ENCODE measurements around the gene TMEM140.

Gene TMEM140

DNA sequence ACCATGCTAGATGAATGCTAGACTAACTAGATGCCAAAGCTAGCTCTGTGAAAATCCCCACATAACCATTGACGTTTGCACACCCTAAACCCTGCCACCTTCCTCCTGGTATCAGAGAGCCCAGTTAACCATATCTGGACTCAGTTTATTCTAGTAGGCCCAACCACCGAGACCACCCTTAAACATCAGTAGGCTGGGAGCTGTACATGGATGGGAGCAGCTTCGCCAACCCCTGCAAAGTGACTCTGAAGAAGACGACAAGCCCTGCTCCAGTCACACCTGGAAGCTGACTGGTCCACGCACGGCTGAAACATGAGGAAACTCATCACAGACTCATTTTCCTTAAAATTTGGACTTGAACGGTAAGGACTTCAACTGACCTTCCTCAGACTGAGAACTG lies 27.1 kb downstream of the TMEM140 start:
- DNase-seq (ENCODE audit: low spot score), result no peak

- DNase-seq (ENCODE audit: low spot score), result no peak
Observed at GRCh38 chr7:135175931-135176330, 28.1 kb downstream of the TMEM140 start.

GRCh38 chr7:135177028-135177696 lies 29.3 kb downstream of the TMEM140 start:
- DNase-seq (ENCODE audit: low spot score), result no peak

GRCh38 chr7:135178364-135178763 lies 30.5 kb downstream of the TMEM140 start:
- DNase-seq (ENCODE audit: low spot score), result no peak

- no peak for DNase-seq (ENCODE audit: low spot score)
Observed at GRCh38 chr7:135179321-135179925, 31.6 kb downstream of the TMEM140 start.

DNA sequence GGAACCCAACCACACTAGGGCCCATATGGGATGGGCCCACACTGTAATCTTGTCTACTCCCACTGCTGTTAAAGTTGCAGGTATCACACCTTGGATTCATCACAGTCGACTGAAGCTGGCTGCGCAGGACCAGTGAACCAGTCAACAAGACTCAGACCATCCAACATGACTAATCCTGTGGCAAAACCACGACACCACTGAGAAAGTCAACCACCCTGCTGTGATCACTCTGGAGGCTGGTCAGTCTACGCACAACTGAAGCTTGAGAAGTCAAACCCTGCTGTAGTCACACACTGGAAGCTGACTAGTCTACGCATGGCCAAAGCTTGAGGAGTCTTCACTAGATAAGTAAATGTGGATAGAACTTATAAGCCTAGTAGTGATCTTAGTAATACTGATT lies 32.2 kb downstream of the TMEM140 start:
- DNase-seq (ENCODE audit: low spot score), result no peak

- no peak for DNase-seq (ENCODE audit: low spot score)
Observed at GRCh38 chr7:135181261-135181928, 33.5 kb downstream of the TMEM140 start.

DNA sequence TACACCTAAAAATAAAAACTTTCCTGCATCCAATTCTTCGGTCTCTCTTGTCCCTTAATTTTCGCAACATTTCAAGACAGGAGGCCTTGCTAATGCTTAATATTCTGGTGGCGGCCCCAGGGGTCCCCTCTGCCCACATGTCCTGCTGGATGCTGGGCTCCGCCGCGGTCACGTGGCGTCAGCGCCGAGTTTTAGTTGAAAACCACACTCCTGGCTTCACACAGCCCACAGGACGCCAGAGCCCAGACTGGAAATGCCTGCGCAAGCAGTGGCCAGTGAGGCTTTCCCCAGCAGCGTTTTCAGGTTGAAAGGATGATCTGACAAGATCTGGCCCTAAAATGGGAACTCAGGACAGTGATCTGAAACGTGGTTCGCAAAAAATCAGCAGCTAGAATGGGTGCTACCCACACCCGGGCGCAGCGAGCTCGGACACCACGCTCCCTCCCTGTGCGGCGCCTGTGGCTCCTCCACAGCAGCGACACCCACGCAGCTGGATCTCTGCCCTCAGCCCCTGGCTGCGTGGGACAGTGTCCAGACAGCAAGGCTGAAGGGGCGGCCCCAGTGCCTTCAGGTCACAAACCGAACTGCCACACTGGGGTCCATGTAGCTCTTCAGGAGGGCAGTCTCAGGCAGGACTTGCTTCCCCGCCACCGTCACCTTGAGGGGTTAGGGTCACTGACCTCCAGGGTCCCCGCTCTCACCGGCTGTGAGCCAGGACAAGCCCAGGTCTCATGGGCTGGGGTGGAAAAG lies 34.2 kb downstream of the TMEM140 start:
- DNase-seq (ENCODE audit: low spot score), result no peak

DNA sequence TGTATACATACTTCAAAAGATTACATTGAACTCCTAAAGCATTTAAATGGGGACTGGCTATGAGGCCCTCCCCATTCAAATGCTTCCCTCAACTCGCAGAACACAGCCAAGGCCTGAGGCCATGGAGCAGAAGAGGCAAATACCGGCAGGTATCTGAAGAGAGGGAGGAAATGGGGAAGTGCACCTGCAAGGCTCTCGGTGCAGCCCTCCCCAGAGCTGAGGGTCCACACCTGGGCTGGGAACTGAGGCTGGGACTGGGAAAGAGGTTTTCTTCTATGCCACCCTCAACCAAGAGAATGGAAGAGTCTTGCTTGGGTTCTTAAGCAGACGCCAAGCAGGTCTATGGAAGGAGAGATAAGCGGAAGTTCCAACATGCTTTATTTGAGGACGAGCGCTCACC lies 35.6 kb downstream of the TMEM140 start:
- no peak for DNase-seq (ENCODE audit: low spot score)

- no peak for DNase-seq (ENCODE audit: low spot score)
Observed at GRCh38 chr7:135184254-135184841, 36.5 kb downstream of the TMEM140 start.

- no peak for DNase-seq (ENCODE audit: low spot score)
Observed at GRCh38 chr7:135185471-135186260, 37.8 kb downstream of the TMEM140 start.

DNA sequence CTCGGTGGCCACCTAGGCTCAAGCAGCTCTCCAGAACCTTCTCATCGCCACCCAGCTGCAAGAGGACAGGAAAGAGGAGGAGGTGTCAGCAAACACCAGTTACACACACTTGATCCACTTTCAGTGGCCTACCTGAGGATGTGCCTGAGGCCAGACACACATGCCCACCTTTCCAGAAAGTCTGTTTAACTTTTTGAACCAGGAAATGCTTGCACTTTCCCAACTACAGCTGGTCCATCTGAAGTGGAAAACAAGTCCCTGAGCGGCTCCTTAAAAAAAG lies 38.3 kb downstream of the TMEM140 start:
- no peak for DNase-seq (ENCODE audit: low spot score)

DNA sequence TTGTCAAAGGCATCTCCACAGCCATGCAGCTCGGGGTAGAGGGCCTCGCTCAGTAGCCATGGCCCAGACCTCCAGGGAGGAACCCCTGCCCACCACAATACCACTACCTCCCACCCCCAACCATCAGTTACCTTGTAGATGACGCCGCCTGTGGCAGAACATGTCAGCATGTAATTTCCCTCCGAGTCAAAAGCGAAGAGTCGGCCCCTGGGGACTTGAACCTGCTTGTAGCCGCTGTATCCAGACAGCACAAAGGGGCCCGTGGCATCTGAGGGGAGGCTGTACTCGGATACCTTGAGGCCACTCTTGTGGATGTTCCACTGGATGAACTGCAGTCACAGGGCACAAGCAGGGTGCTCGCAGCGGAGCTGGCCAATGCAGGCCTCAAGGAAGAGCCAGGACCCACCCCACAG lies 39.0 kb downstream of the TMEM140 start:
- no peak for DNase-seq (ENCODE audit: low spot score)

DNA sequence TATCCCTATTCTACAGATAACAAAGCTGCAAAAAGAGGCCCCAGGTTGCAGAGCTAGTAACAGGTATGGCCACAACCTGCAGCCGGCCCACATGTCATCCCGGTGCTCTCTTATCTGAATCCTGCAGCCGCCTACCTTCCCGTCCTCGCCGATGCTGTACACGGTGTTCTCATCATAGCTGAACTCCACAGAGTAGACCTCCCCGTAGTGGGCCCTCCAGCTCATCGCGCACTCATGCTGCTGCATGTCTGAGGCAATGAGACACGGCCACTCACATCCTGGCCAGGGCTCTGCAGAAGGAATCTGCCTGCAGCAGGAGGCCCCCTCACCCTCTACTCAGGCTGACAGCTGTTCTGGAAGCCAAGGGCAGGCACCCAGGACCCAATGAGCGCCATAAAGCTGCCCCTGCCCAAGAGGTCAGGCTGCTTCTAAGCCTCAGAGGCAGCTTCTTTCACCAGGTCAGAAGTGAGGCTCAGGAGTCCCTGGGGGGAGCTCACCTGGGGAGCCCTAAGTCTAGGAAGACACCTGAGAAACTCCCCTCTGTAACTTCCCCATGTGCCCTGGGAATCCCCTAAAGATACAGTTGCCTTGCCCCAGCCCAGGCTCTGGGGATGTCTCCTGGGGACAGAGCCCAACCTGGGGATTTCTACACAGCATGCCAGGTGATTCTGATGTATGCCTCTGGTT lies 40.6 kb downstream of the TMEM140 start:
- no peak for DNase-seq (ENCODE audit: low spot score)

- DNase-seq (ENCODE audit: low spot score), result no peak
Observed at GRCh38 chr7:135189221-135189662, 41.4 kb downstream of the TMEM140 start.

DNA sequence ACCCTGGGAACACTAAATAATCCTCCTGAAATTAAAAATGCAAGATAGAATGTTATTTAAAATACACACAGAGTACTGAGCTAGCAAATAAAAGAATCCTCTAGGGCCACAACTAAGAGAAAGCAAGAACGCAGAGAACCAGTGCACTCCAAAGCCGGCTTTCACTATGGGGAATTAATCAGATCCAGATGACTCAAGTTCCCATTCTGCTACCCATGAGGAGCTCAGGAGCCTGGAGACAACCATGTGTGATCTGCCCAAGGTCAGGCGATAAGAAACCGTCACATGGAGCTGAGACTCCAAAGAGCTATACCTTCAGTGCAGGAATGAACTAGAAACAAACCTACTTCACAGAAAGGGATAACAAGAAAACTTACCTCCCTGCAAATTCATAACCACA lies 42.1 kb downstream of the TMEM140 start:
- no peak for DNase-seq (ENCODE audit: low spot score)

DNA sequence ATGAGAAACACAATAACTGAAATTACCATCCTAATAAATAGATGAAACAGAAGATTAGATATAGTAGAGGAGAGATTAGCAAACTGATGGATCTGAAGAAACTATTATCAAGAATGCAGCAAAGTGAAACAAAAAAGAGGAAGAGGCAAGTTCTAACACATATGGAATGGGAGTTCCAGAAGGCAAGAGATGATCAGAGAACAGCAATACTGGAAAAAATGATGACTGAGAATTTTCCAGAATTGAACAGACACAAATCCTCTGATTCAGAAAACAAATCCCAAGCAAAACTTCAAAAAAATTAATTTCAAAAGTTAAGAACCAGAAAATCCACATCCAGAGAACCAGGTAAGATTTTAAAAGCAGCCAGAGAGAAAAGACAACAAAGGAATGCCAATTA lies 42.8 kb downstream of the TMEM140 start:
- DNase-seq (ENCODE audit: low spot score), result no peak

GRCh38 chr7:135192914-135193536 lies 45.2 kb downstream of the TMEM140 start:
- DNase-seq (ENCODE audit: low spot score), result no peak

GRCh38 chr7:135193615-135194081 lies 45.8 kb downstream of the TMEM140 start:
- no peak for DNase-seq (ENCODE audit: low spot score)

DNA sequence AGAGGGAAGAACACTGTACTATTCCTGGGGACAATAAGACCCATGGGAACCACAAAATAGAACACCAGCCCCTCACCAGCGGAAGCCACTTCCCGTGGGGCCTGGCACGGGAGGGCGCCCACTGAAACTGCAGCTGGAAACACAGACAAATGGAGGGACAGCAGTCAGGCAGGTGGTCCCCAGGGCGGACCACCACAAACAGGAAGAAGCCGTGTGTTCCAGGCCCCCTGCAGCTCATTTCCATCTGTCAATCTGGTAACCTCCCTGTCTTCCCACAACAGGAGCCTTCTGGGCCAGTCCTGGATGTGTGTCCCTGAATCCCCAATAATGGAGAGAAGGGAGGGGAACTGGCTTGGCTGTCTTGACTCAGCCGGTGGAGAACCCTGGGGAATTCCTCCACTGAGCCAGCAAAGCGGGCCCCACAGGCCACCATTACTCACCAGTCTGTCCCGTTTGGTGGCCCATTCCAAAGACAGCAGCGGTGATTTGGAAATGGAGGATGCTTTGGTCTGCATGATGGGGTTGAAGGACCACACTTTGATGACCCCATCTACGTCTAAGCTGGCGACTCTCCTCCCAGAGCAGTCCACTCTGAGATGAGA lies 46.7 kb downstream of the TMEM140 start:
- DNase-seq (ENCODE audit: low spot score), result no peak

Measured in iPS-NIHi11 (cell line).